H1 (cell line): ENCODE data around the gene FAAP100.

Source experiments
- CHD1 ChIP-seq: IDR thresholded peaks from 2 replicates; pipeline ENCODE4 v1.6.1; 2012; ENCODE audit warnings: low read depth, low read length, improper control_type of control experiment
- EGR1 ChIP-seq: IDR thresholded peaks from 2 replicates; pipeline ENCODE4 v1.6.1; 2011; ENCODE audit warnings: low read depth, low read length, borderline replicate concordance
- EZH2 ChIP-seq: fragments of 200-600 bp; sonication (generic); IDR thresholded peaks from 2 replicates; pipeline ENCODE4 v1.7.1; 2012; ENCODE audit warnings: low read depth, mild to moderate bottlenecking, moderate library complexity, low read length, inconsistent platforms; ENCODE audit not compliant: severe bottlenecking
- TF ChIP-seq, protein P1 (sequence below), 3 experiments: IDR thresholded peaks; 1 replicate in 2 of 3; 2 replicates in 1 of 3; pipeline versions ENCODE4 v1.5.1 to v1.6.1; 2011; ENCODE audit warnings: low read length in 3 of 3, mild to moderate bottlenecking in 3 of 3, inconsistent platforms in 2 of 3, low read depth in 1 of 3, moderate library complexity in 1 of 3; ENCODE audit not compliant: insufficient read depth in 1 of 3; ENCODE audit errors: control extremely low read depth in 1 of 3

DNA sequence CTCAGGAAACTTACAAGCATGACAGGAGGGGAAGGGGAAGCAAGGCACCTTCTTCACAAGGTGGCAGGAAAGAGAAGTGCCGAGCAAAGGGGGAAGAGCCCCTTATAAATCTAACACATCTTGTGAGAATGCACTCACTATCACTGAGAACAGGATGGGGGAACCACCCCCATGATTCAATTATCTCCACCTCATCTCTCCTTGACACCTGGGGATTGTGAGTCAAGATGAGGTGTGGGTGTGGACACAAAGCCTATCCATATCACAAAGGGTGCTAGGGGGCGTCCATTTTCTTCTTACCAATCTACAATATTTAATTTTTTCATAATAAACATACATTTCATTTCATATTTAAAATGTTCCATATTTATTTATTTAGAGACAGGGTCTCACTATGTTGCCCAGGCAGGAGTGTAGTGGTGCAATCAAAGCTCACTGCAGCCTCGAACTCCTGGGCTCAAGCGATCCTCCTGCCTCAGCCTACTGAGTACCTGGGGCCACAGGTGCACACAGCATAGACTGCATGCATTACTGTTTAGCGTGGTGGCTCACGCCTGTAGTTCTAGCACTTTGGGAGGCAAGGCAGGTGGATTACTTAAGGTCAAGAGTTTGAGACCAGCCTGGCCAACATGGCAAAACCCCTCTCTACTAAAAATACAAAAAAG, 26.5 kb upstream of the FAAP100 start:
- TF ChIP-seq EGR1 (no peak), CHD1 (no peak), EZH2 (no peak)
- TF ChIP-seq, protein P1, sequence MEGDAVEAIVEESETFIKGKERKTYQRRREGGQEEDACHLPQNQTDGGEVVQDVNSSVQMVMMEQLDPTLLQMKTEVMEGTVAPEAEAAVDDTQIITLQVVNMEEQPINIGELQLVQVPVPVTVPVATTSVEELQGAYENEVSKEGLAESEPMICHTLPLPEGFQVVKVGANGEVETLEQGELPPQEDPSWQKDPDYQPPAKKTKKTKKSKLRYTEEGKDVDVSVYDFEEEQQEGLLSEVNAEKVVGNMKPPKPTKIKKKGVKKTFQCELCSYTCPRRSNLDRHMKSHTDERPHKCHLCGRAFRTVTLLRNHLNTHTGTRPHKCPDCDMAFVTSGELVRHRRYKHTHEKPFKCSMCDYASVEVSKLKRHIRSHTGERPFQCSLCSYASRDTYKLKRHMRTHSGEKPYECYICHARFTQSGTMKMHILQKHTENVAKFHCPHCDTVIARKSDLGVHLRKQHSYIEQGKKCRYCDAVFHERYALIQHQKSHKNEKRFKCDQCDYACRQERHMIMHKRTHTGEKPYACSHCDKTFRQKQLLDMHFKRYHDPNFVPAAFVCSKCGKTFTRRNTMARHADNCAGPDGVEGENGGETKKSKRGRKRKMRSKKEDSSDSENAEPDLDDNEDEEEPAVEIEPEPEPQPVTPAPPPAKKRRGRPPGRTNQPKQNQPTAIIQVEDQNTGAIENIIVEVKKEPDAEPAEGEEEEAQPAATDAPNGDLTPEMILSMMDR (IDR thresholded peaks at IDR 0.05; ENCODE audit: control extremely low read depth in 1 of 3, insufficient read depth in 1 of 3, low read depth in 1 of 3, low read length in 3 of 3): no peak
